ENCODE data around the gene SNX8.

GRCh38 chr7:2282185-2282751 is 32.0 kb downstream of the SNX8 start:
- TF ChIP-seq ZNF274 (IDR thresholded peaks at IDR 0.05; ENCODE audit: low read depth, low read length) (no peak), YY1 (IDR thresholded peaks at IDR 0.05; ENCODE audit: insufficient read depth, insufficient read length) (no peak), SUZ12 (IDR thresholded peaks at IDR 0.05; ENCODE audit: extremely low read depth, insufficient read depth, insufficient read length) (no peak)

Data from NT2/D1 (cell line).